Astrocyte of the hippocampus (primary cell): ENCODE results near the gene ETFRF1.

Experiments used
- DNase-seq: peaks from one replicate; pipeline ENCODE4 v3.0.0; 2011; ENCODE audit warnings: low read depth, low spot score

ETFRF1 gene

DNA sequence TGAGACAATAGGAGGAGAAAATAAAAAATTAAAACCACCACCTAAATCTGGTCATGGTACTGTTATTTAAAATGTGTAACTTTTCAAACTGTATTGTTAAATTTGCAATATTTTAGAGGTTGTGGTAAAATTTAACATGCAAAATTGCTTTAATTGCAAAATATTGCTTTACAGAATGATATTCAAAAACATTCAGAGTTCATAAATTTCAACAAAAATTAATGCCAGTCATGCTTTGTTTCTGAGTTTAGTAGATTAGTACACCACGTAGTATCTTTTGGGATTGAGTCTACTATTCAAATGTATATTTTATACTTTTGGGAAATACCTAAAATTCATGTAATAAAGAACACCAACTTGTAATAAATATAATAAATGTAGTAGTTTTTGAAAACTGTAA lies 18.3 kb downstream of the ETFRF1 start:
- DNase-seq = no peak

DNA sequence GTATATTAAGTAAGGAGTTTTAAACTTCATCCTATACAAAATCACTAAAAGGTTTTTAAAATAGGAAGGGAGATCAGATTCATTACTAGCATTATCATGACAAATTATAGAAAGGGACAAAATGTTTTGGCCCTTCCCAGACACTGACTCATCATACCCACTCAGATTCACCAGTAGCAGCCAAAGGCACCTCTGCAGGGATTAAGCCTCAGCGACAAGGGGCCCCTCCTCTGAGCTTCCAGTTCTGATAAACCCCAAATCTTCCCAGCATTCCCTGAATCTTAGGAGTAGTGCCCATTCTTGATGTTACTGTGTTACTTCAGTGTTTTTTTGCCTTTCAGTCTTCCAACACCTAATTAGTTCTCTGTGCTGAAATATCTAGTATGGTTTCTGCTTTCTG lies 41.2 kb downstream of the ETFRF1 start:
- DNase-seq = peak; percentile 54

DNA sequence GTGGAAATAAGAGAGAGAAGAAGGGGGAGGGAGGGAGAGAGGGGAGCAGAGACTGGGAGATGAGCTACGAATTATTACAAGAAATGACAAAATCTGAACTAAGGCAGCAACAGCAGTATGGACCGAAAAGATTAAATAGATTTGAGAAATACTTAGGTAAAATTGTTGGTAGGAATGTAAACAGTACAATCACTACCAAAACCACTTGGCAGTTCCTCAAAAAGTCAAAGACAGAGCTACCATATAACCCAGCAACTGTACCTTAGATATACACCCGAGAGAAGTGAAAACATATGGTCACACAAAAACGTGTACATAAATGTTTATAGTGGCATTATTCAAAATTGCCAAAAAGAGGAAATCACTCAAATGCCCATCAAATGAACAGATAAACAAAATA lies 41.6 kb downstream of the ETFRF1 start:
- peak; percentile 21 for DNase-seq

DNA sequence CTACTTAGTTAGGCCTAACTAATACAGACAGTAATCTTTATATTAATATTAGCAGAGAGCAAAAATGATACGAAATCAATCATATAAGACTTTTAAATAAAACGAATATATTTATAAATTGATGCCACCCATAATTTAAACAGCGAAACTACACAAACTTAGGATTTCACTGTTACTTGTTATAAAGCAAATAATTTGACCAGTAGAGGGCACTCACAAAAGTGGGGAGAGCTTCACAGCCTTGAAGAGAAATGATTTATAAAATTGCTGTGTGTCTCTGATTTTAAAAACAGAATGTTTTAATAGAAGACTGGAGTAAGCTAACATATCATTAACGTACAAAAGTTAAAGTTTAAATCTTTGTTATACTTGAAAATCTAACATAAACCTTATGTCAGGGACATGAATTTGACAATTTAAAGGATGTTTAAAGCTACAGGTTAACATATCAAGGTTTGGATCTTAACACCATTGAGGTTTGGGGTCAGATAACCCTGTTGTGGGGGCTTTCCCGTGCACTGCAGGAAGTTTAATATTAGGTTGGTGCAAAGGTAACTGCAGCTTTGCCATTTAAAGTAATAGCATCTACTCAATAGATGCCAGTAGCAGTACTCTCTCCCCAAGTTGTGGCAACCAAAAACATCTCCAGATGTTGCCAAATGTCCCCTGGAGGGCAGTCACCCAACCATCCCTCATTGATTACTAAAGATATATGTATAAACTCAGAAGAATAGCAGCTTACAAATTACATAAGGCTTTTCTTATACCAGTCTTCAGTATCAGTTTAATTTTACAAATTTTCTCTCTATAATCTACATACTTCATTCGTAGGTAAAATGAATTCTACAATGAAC lies 46.4 kb downstream of the ETFRF1 start:
- DNase-seq = peak; percentile 56

DNA sequence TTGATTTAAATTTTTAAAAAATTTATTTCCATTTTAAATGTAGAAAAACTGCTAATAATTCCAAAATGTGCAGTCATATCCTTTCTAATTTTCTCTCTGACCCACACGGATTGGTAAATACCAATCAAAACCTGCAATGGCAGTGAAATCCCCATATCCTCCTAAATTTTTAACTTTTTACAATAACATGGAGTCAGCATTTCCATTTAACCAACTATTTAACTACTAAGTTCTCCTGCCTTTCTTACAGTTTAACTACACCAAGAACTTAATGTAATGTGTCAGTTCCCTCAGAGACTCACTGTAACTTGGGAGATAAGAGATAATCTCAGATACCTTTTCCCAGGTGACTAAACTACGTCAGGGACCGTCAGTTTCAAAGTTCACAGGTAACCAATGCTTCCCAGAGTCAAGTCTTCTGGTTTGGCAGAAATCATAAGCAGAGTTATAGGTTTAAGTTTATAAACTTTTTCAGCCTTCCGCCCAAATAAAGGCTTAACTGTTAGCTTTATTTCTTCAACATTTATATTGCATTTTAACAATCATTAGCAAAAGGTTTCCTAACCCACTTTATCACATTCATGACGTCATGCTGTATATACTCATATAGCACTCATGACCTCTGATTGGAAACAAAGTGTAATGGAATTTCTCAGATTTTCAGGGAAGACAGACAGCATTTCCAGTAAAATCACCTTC lies 48.1 kb downstream of the ETFRF1 start:
- DNase-seq = no peak

DNA sequence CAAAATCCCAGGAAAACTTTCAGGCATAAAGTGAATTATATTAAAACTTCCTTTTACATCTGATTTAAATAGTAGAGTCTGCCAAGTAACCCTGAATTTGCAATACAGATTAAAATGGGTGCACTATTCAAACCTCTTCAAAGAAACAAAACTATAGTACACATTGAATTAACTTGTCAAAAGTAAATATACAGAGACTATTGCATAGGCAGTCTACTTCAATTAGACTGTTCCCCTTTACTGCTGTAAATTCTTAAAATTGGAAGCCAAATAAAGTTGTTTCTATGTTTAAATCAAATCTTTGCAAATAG lies 48.6 kb downstream of the ETFRF1 start:
- no peak for DNase-seq

DNA sequence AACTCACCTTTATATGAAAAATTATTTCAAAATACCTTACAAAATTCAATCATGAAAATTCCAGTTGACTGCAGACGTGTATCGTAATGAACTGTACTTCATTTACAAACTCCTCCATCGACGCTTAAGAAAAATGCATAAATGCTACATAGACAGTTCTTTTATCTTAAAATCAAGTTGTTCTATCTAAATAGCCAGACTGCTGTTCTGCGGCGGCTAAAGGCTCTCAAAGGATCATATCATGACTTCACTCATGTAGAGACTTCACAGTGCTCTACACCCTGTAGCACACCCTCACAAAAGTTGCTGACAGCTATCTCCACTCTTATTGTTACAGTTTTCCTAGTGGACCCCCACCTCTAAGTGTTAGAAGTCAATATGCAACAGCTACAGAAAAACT lies 50.5 kb downstream of the ETFRF1 start:
- no peak for DNase-seq

DNA sequence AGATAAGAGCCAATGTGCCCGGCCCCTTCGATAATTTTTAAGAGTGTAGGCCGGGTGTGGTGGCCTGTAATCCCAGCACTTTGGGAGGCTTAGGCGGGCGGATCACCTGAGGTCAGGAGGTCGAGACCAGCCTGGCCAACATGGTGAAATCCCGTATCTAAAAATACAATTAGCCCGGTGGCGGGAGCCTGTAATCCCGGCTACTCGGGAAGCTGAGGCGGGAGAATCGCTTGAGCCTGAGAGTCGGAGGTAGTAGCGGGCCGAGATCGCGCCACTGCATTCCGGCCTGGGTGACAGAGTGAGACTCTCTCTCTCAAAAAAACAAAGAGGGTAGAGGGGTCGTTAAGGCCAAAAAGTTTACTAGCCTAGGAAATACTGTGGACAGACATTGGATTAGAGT lies 53.1 kb downstream of the ETFRF1 start:
- no peak for DNase-seq

DNA sequence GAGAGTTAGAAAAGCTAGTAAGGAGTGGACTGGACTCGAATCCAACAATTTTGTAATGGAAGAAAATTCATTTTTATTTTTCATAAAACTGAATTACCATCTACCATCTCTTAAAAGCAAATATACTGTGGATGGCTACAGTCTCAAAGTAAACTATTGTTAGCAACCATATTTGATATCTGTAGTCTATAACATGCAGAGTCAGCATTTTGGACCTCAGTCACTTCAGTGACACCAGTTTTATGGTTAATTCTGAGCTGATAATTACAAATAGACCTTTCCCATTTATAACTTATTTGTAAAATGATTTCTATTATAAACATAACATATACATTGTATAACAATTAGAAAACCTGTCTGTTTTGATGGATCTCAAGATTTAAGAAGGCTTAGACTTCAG lies 53.7 kb downstream of the ETFRF1 start:
- no peak for DNase-seq

DNA sequence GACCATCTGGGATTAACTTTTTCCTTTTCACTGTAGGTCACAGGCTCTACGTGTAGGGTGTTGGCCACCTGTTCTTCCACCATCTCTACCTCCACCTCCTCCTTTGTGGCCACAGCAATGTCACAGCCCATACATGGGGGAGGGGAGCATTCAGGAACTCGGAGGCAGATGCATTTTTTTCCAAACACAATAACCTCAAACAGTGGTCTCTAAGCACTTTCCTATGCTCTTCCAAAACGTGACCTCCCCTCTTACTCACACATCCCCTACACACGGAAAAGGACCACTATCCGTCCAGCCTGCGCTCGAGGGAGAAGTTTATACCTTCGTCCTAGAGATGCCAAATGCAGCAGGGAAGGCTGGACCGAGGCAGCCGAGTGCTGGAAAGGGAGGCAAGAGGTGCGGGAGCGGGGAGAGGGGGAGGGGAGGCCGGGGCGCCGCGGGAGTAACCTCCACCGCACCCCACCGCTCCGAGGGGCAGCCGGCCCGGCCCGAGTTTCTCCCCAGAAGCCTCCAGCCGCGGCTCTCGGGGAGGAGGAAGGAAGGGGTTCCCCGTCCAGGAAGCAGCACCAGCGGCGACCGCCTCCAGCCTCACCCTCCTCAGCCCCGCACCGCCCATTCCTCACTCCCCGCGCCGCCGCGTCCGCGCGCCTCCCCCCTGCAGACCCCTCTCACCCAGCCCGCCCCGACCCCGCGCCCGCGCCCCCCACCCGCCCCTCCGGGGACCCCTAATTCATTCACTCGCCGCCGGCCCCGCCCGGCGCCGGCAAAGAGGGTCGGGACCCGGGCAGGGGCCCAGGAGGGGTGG lies 55.1 kb downstream of the ETFRF1 start:
- DNase-seq = peak; percentile 58

DNA sequence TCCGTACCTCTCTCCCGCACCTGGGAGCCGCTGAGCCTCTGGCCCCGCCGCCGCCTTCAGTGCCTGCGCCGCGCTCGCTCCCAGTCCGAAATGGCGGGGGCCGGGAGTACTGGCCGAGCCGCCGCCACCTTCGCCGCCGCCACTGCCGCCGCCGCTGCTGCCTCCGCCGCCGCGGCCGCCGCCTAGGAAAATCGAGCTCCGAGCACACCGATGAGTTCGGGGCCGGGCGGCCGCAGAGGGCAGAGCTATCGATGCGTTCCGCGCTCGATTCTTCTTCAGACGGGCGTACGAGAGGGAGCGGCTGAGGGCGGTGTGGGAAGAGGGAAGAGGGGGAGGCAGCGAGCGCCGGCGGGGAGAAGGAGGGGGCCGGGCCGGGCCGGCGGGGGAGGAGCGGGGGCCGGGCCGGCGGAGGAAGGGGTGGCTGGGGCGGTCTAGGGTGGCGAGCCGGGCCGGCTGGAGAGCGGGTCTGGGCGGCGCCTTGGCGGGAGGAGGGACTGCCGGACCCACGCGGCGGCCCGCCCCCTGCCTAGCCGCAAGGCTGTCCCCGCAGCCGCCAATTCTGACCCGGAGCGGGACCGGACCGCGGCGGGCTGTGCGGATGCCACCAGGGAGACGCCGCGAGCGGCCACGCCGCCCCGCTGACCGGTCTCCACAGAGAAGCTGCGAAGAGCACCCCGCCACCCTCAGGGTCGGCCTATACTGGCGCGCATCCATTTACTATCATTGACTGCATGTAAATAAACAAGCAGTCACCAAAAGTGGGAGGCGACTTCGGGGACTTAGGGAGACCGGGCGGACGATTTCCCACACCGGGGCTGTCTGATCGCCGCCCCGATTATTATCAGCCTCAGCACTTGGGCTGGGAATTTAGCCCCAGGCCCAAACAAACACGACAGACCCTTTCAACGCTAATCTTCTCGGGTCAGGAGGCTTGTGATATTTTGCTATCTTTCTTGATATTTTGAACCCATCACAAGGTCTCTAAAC lies 56.0 kb downstream of the ETFRF1 start, which contains the start of gene KRAS:
Gene KRAS (minus strand): TSS at position 186 of the 987 bp plus-strand sequence.
- DNase-seq = peak; percentile 99

DNA sequence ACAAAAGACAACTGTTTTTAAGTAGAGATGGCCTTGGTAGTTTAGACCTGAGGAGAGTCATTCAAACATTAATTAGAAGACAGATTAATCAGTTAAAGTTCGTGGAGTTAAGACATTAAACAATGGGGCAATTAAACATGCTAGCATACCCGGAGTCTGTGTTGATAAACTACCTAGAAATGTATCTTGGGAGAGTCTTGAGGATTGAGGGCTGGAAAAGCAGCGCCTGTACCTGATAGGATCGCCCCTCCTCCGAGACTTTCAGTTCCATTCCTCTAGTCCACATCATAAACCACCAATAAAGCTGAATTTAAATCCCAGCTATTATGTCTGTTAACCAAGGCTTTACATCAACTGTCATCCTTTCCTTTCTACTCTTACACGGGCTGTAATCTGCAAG lies 56.7 kb downstream of the ETFRF1 start:
- DNase-seq = no peak

DNA sequence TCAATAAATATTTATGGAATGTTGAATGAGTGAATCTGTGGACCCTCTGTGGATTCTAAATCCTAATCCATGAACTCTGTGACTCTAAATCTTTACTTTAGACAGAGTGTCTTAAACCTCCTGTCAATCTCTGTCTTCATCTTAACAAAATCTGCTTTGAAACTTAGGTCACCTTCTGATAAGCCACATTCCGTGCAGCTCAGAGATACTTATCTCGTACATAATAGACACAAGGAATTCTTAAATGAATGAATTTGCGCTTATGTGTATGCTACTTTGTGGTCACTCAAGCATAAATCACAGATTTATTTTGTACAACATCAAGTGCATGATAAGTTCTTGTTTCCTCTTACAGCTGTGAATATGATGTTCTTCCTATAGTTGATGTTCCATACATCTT lies 57.9 kb downstream of the ETFRF1 start:
- DNase-seq = no peak

DNA sequence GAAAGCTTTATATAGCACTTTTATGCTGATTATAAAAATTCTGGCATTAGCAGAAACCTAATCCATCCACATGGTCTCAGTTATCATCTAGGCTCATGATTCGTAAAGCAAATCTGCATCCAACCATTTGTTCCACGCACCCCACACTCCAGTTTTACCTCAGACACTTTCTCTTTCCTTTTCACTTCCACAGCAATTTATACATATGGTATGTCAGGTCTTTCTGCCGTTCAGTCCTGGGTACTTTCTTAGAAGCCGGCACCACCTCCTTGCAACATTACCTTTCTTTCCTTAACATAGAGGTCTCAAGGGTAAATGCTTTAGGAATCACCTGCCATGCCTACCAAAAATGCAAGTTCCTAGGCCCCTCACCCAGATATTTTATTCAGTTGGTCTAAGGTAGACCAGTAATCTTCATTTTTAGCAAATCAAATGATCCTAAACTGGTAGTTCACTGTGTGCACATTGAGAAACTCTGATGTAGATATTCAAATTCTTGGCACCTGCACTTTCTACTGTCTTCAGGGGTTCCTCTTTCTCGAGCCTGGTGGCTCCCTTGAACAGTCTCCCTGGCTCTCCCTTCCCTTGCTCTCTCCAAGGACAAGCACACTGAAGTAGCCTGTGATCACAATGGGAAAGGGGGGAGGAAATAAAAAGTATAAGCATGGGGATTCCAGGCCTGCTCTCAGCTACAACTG lies 58.5 kb downstream of the ETFRF1 start:
- DNase-seq = no peak

DNA sequence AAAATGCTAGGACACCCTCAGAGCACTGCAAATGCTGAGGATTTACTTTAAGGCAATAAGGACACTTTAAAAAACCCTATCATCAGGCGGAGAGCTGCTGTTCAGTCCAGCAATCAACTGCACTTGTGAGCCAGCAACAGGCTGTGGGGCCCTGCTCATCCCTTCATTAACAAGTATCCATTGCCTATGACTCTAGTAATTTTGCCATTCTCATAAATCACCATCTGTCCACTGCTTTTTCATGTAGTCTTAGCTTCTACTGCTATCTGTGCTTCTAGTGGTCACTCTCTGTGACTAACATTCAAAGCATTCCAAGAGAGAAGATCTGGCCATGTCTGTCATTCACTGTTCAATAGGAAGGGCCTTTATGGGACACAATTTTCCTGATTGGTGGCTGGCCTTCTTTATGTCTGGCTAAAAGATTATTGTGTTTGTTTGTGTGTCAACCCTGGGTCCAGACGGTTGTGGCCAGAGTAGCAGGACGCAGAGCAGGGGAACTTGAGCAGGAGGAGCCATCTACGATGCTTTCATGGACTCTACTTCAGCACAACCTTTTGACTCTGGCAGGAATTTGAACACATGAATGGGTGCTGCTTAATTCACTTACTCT lies 59.3 kb downstream of the ETFRF1 start:
- peak; percentile 13 for DNase-seq
